AG10803 (cell line): ENCODE data around the gene FRMPD2.
A peak's percentile ranks its signal among the peaks of the same experiment; 100 is the strongest.

Source experiments
- DNase-seq: peaks from one replicate; pipeline ENCODE4 v3.0.0; 2010; ENCODE audit warnings: low read depth
- H3K4me3 ChIP-seq: 2 replicates; pipeline ENCODE4 v1.5.1; 2011; ENCODE audit warnings: mild to moderate bottlenecking, low read length, control low read depth
- CTCF ChIP-seq: conservative IDR thresholded peaks from 2 replicates; pipeline ENCODE4 v1.5.1; 2011; ENCODE audit warnings: mild to moderate bottlenecking, low read length, control low read depth, inconsistent platforms

FRMPD2 gene

GRCh38 chr10:48251525-48252353 is 22.8 kb downstream of the FRMPD2 start:
- no peak for TF ChIP-seq CTCF
- no peak overlapping the region for H3K4me3 ChIP-seq
- no peak for DNase-seq

DNA sequence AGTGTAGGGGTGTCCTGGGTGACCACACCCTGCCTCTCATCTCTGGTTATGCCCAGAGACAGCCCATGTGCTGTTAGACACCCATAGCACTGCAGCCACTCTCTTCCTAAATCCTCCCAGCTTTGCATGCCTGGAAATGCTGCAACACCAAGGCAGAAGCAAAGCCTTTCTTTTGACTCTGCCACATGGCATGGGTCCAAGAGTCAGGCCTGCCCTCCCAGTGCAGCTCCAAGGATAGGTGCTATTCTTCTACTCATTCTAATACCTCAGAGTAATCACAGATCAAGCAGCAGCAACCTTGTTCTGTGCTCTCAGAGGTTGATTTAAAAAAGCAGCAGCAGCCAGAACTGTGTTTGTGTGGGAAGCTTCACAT is 23.4 kb downstream of the FRMPD2 start:
- TF ChIP-seq CTCF, result no peak
- peak; percentile 13 for DNase-seq
- no peak overlapping the region for H3K4me3 ChIP-seq

GRCh38 chr10:48249763-48250351 is 24.6 kb downstream of the FRMPD2 start:
- no peak overlapping the region for H3K4me3 ChIP-seq
- TF ChIP-seq CTCF, result no peak
- DNase-seq, result no peak

GRCh38 chr10:48249004-48249762 is 25.3 kb downstream of the FRMPD2 start:
- no peak for TF ChIP-seq CTCF
- no peak overlapping the region for H3K4me3 ChIP-seq
- DNase-seq, result no peak

GRCh38 chr10:48248462-48248861 is 26.0 kb downstream of the FRMPD2 start:
- DNase-seq, result no peak
- no peak overlapping the region for H3K4me3 ChIP-seq
- TF ChIP-seq CTCF, result no peak

DNA sequence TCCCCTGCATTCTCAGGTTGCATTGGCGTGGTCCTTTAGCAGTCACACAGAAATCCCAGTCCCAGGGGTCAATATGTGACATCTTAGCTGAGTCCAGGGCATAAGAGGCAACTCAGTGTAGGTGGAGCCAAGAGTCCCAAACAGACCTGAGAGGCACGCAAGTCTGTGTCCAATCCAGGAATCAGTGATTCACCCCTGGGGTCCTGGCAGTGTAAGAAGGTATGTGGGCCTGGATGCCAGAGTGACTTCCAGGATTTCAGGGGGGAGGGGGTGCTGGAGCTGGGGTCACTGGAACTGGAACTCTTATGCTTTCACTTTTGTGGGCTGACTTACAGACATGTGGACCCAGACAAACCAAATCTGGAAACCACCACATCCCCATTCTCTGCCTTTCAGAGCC is 26.8 kb downstream of the FRMPD2 start:
- no peak for DNase-seq
- no peak for TF ChIP-seq CTCF

GRCh38 chr10:48246501-48246900 is 28.0 kb downstream of the FRMPD2 start:
- H3K4me3 ChIP-seq, result no peak overlapping the region
- DNase-seq, result no peak
- TF ChIP-seq CTCF, result no peak

More for the DNA sequence above, 26.8 kb downstream of the FRMPD2 start:
- H3K4me3 ChIP-seq, result no peak overlapping the region
